ENCODE measurements around the gene APLP1.
"Not testable (repeated sequence)": the region's sequence is repeated elsewhere in the genome, so short reads cannot be mapped to it uniquely, and the experiment has no call there.

Gene APLP1

GRCh38 chr19:35904311-35905068, 36.1 kb downstream of the APLP1 start:
- DNase-seq (ENCODE audit: low read depth in 2 of 2) = no peak

- DNase-seq (ENCODE audit: low read depth in 2 of 2) = no peak
Observed at GRCh38 chr19:35905178-35905727, 36.9 kb downstream of the APLP1 start.

GRCh38 chr19:35907377-35907745, 39.0 kb downstream of the APLP1 start:
- DNase-seq (ENCODE audit: low read depth in 2 of 2) = no peak

- no peak for DNase-seq (ENCODE audit: low read depth in 2 of 2)
Observed at GRCh38 chr19:35908010-35908441, 39.7 kb downstream of the APLP1 start, which contains the start of gene TYROBP. TYROBP (minus strand) TSS chr19:35908295; CDS start chr19:35908228, 67 bp downstream.

GRCh38 chr19:35908973-35909683, 40.8 kb downstream of the APLP1 start:
- DNase-seq (ENCODE audit: low read depth in 2 of 2) = no peak

- no peak for DNase-seq (ENCODE audit: low read depth in 2 of 2)
Observed at GRCh38 chr19:35909684-35910035, 41.3 kb downstream of the APLP1 start.

- not testable (repeated sequence) for DNase-seq (ENCODE audit: low read depth in 2 of 2)
Observed at GRCh38 chr19:35910355-35910754, 42.0 kb downstream of the APLP1 start.

GRCh38 chr19:35911173-35911572, 42.8 kb downstream of the APLP1 start:
- no peak for DNase-seq (ENCODE audit: low read depth in 2 of 2)

- DNase-seq (ENCODE audit: low read depth in 2 of 2) = no peak
Observed at GRCh38 chr19:35911790-35912189, 43.4 kb downstream of the APLP1 start.

- DNase-seq (ENCODE audit: low read depth in 2 of 2) = no peak
Observed at GRCh38 chr19:35913589-35913988, 45.2 kb downstream of the APLP1 start.

GRCh38 chr19:35915443-35915842, 47.1 kb downstream of the APLP1 start:
- DNase-seq (ENCODE audit: low read depth in 2 of 2) = no peak

GRCh38 chr19:35919306-35919705, 50.9 kb downstream of the APLP1 start:
- no peak for DNase-seq (ENCODE audit: low read depth in 2 of 2)

- DNase-seq (ENCODE audit: low read depth in 2 of 2) = no peak
Observed at GRCh38 chr19:35921012-35921411, 52.6 kb downstream of the APLP1 start.

- no peak for DNase-seq (ENCODE audit: low read depth in 2 of 2)
Observed at GRCh38 chr19:35925501-35925900, 57.1 kb downstream of the APLP1 start.

- DNase-seq (ENCODE audit: low read depth in 2 of 2) = no peak
Observed at GRCh38 chr19:35928507-35928906, 60.1 kb downstream of the APLP1 start.
